Mesenchymal stem cell (in vitro differentiated cells and primary cell): ENCODE results near the gene PRRC1.
A peak's percentile ranks its signal among the peaks of the same experiment; 100 is the strongest.

Experiments
- DNase-seq: peaks from one replicate; pipeline ENCODE4 v3.0.0-alpha.2; 2013
- H2AFZ ChIP-seq: one replicate; pipeline ENCODE4 v1.6.1; 2013; ENCODE audit warnings: low read depth, mild to moderate bottlenecking, control low read depth, inconsistent platforms, low read length, moderate library complexity
- H2AK5ac ChIP-seq: 2 replicates; pipeline ENCODE4 v1.6.1; 2013; ENCODE audit warnings: low read length, moderate library complexity, mild to moderate bottlenecking, inconsistent platforms; ENCODE audit not compliant: severe bottlenecking
- H2BK120ac ChIP-seq: one replicate; pipeline ENCODE4 v1.6.1; 2013; ENCODE audit warnings: low read depth, mild to moderate bottlenecking, inconsistent platforms, low read length, moderate library complexity
- H2BK12ac ChIP-seq, 2 experiments: one replicate each; pipeline ENCODE4 v1.6.1; 2013; ENCODE audit warnings: inconsistent platforms in 2 of 2, low read length in 2 of 2, mild to moderate bottlenecking in 2 of 2, moderate library complexity in 2 of 2, control low read depth in 1 of 2
- H2BK15ac ChIP-seq: one replicate; pipeline ENCODE4 v1.6.1; 2013; ENCODE audit warnings: mild to moderate bottlenecking, low read depth, inconsistent platforms; ENCODE audit not compliant: poor library complexity, severe bottlenecking
- H2BK5ac ChIP-seq: 2 replicates; pipeline ENCODE4 v1.6.1; 2013; ENCODE audit warnings: low read depth, mild to moderate bottlenecking, low read length, control low read depth, inconsistent platforms; ENCODE audit not compliant: poor library complexity, severe bottlenecking
- H3K14ac ChIP-seq, 2 experiments: one replicate each; pipeline ENCODE4 v1.6.1; 2013; ENCODE audit warnings: inconsistent platforms in 2 of 2, low read length in 2 of 2, control low read depth in 1 of 2, mild to moderate bottlenecking in 1 of 2, moderate library complexity in 1 of 2
- H3K18ac ChIP-seq, 2 experiments: one replicate each; pipeline ENCODE4 v1.6.1; 2013; ENCODE audit warnings: inconsistent platforms in 2 of 2, low read length in 2 of 2, control low read depth in 1 of 2, low read depth in 1 of 2, mild to moderate bottlenecking in 1 of 2
- H3K23ac ChIP-seq, 2 experiments: one replicate each; pipeline ENCODE4 v1.6.1; 2013; ENCODE audit warnings: inconsistent platforms in 2 of 2, low read length in 2 of 2, mild to moderate bottlenecking in 2 of 2, moderate library complexity in 2 of 2, control low read depth in 1 of 2
- H3K27ac ChIP-seq: 2 replicates; pipeline ENCODE4 v1.5.1; 2013; ENCODE audit warnings: mild to moderate bottlenecking, moderate library complexity, low read length, control low read depth, inconsistent platforms; ENCODE audit not compliant: poor library complexity, severe bottlenecking
- H3K27me3 ChIP-seq, 2 experiments: 2 replicates each; pipeline versions ENCODE4 v1.6.1 to v1.7.0; 2013; ENCODE audit warnings: low read length in 2 of 2, mild to moderate bottlenecking in 2 of 2, moderate library complexity in 2 of 2, control low read depth in 1 of 2, inconsistent platforms in 1 of 2; ENCODE audit not compliant: control insufficient read depth in 1 of 2, insufficient read depth in 1 of 2
- H3K36me3 ChIP-seq, 2 experiments: 2 replicates each; pipeline versions ENCODE4 v1.6.1 to v1.7.0; 2013; ENCODE audit warnings: low read length in 2 of 2, control low read depth in 1 of 2, inconsistent platforms in 1 of 2, low read depth in 1 of 2, mild to moderate bottlenecking in 1 of 2; ENCODE audit not compliant: insufficient read depth in 2 of 2, control insufficient read depth in 1 of 2
- H3K4ac ChIP-seq, 2 experiments: one replicate each; pipeline ENCODE4 v1.6.1; 2013; ENCODE audit warnings: inconsistent platforms in 2 of 2, low read length in 2 of 2, mild to moderate bottlenecking in 2 of 2, moderate library complexity in 2 of 2, control low read depth in 1 of 2, low read depth in 1 of 2
- H3K4me1 ChIP-seq: 2 replicates; pipeline ENCODE4 v1.6.1; 2013; ENCODE audit warnings: low read depth, low read length, control low read depth; ENCODE audit not compliant: control insufficient read depth, insufficient read depth
- H3K4me2 ChIP-seq: 2 replicates; pipeline ENCODE4 v1.6.1; 2013; ENCODE audit warnings: low read length, mild to moderate bottlenecking, inconsistent platforms; ENCODE audit not compliant: poor library complexity, severe bottlenecking
- H3K4me3 ChIP-seq, 2 experiments: 2 replicates each; pipeline versions ENCODE4 v1.5.1 to v1.7.0; 2013; ENCODE audit warnings: low read length in 2 of 2, mild to moderate bottlenecking in 2 of 2, control low read depth in 1 of 2, low read depth in 1 of 2; ENCODE audit not compliant: insufficient read depth in 1 of 2
- H3K79me1 ChIP-seq: replicated peaks from 2 replicates; pipeline ENCODE4 v1.6.1; 2013; ENCODE audit warnings: mild to moderate bottlenecking, control low read depth, low read length, inconsistent platforms; ENCODE audit not compliant: poor library complexity, severe bottlenecking
- H3K9ac ChIP-seq: 2 replicates; pipeline ENCODE4 v1.7.0; 2013; ENCODE audit warnings: mild to moderate bottlenecking, low read length, moderate library complexity
- H3K9me3 ChIP-seq: 2 replicates; pipeline ENCODE4 v1.7.0; 2013; ENCODE audit warnings: mild to moderate bottlenecking, low read length; ENCODE audit not compliant: control insufficient read depth
- H4K8ac ChIP-seq: one replicate; pipeline ENCODE4 v1.6.1; 2013; ENCODE audit warnings: inconsistent platforms, mild to moderate bottlenecking, low read length, moderate library complexity
- H4K91ac ChIP-seq: one replicate; pipeline ENCODE4 v1.6.1; 2013; ENCODE audit warnings: mild to moderate bottlenecking, low read length, inconsistent platforms
- WGBS: methylation state at CpG from one replicate; pipeline ENCODE4 v1.1.7; 2013; ENCODE audit warnings: mixed read lengths; 5-methylcytosine and 5-hydroxymethylcytosine counted together

PRRC1 gene

DNA sequence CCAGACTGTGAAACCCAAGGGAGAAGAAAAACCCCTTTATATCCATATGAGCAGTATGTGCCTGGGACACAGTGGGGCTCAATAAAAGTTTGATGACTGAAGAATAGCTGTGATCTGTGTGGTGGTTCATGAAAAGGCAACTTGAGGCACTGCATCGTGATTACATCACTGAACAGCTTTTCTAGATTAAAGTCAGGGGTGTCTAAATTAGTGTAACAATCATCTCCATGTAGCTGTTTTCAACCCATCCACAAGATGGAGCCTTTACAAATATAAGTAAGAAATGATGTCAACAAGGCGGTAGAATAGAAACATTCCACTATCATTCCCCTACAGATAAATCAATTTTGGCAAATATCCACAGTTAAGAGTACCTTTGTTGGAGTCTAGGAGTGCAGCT lies 55.5 kb downstream of the PRRC1 start:
- no peaks in the 10 kb centered on the region for H3K36me3 ChIP-seq
- no peak overlapping the region for H2AFZ ChIP-seq
- H3K79me1 ChIP-seq: no peaks in the 10 kb centered on the region
- H3K9ac ChIP-seq: no peak overlapping the region
- H3K23ac ChIP-seq: no peak overlapping the region
- no peak overlapping the region for H4K8ac ChIP-seq
- no peak overlapping the region for H2BK120ac ChIP-seq
- H3K27me3 ChIP-seq: peaks cover 0 to 4% of the 10 kb centered on the region in 2 experiments
- no peak overlapping the region for H2BK12ac ChIP-seq
- H3K4me3 ChIP-seq: no peak overlapping the region
- WGBS: no CpG with 5 or more reads among the region's 2 CpGs
- H3K4me1 ChIP-seq: no peaks in the 10 kb centered on the region
- no peak overlapping the region for H3K4me2 ChIP-seq
- DNase-seq: no peak
- H3K27ac ChIP-seq: no peak overlapping the region
- no peak overlapping the region for H3K4ac ChIP-seq
- H3K14ac ChIP-seq: no peak overlapping the region
- no peak overlapping the region for H2BK15ac ChIP-seq
- no peak overlapping the region for H2BK5ac ChIP-seq
- H2AK5ac ChIP-seq: no peak overlapping the region
- H4K91ac ChIP-seq: no peak overlapping the region
- peak overlapping the region in 1 of 2 experiments; percentile 21 for H3K18ac ChIP-seq
- peaks cover 15% of the 10 kb centered on the region for H3K9me3 ChIP-seq

- no peak overlapping the region for H3K27ac ChIP-seq
- H2BK5ac ChIP-seq: no peak overlapping the region
- no peak overlapping the region for H3K4ac ChIP-seq
- H3K4me1 ChIP-seq: no peaks in the 10 kb centered on the region
- 81% methylated on average over 2 of the region's 5 CpGs for WGBS
- no peaks in the 10 kb centered on the region for H3K36me3 ChIP-seq
- no peak overlapping the region for H3K9ac ChIP-seq
- H3K14ac ChIP-seq: no peak overlapping the region
- no peak overlapping the region for H2BK15ac ChIP-seq
- no peaks in the 10 kb centered on the region for H3K79me1 ChIP-seq
- H3K27me3 ChIP-seq: peaks cover 0 to 4% of the 10 kb centered on the region in 2 experiments
- H3K4me2 ChIP-seq: no peak overlapping the region
- H2BK12ac ChIP-seq: no peak overlapping the region
- no peak overlapping the region for H3K23ac ChIP-seq
- H3K4me3 ChIP-seq: no peak overlapping the region
- no peak for DNase-seq
- H2AK5ac ChIP-seq: no peak overlapping the region
- no peak overlapping the region for H4K8ac ChIP-seq
- no peak overlapping the region for H2BK120ac ChIP-seq
- H2AFZ ChIP-seq: no peak overlapping the region
- no peak overlapping the region for H4K91ac ChIP-seq
- no peak overlapping the region for H3K18ac ChIP-seq
- peaks cover 15% of the 10 kb centered on the region for H3K9me3 ChIP-seq
Measured at GRCh38 chr5:127574852-127575679, 57.6 kb downstream of the PRRC1 start.

- no peak overlapping the region for H2AK5ac ChIP-seq
- H2BK120ac ChIP-seq: no peak overlapping the region
- H3K4me3 ChIP-seq: no peak overlapping the region
- H4K8ac ChIP-seq: no peak overlapping the region
- H3K14ac ChIP-seq: no peak overlapping the region
- no peak overlapping the region for H2BK15ac ChIP-seq
- no peak overlapping the region for H2BK12ac ChIP-seq
- H3K79me1 ChIP-seq: no peaks in the 10 kb centered on the region
- no peak overlapping the region for H3K4me2 ChIP-seq
- no peaks in the 10 kb centered on the region for H3K27me3 ChIP-seq
- no peak overlapping the region for H3K18ac ChIP-seq
- DNase-seq: no peak
- H4K91ac ChIP-seq: no peak overlapping the region
- H3K4ac ChIP-seq: no peak overlapping the region
- WGBS: 88% methylated on average over 1 of the region's 1 CpG
- H2BK5ac ChIP-seq: no peak overlapping the region
- H3K9ac ChIP-seq: no peak overlapping the region
- H3K27ac ChIP-seq: no peak overlapping the region
- H2AFZ ChIP-seq: no peak overlapping the region
- H3K9me3 ChIP-seq: peaks cover 15% of the 10 kb centered on the region
- no peaks in the 10 kb centered on the region for H3K4me1 ChIP-seq
- H3K23ac ChIP-seq: no peak overlapping the region
- no peaks in the 10 kb centered on the region for H3K36me3 ChIP-seq
Measured at GRCh38 chr5:127577458-127577857, 60.0 kb downstream of the PRRC1 start.

GRCh38 chr5:127580731-127581130 lies 63.3 kb downstream of the PRRC1 start:
- H3K9me3 ChIP-seq: peaks cover under 1% of the 10 kb centered on the region
- no peaks in the 10 kb centered on the region for H3K27me3 ChIP-seq
- 89% methylated on average over 1 of the region's 2 CpGs for WGBS
- H3K14ac ChIP-seq: no peak overlapping the region
- H4K91ac ChIP-seq: no peak overlapping the region
- no peak overlapping the region for H2AFZ ChIP-seq
- no peaks in the 10 kb centered on the region for H3K36me3 ChIP-seq
- DNase-seq: no peak
- H3K4ac ChIP-seq: no peak overlapping the region
- no peak overlapping the region for H3K18ac ChIP-seq
- no peak overlapping the region for H3K9ac ChIP-seq
- H3K23ac ChIP-seq: no peak overlapping the region
- no peak overlapping the region for H2AK5ac ChIP-seq
- H3K27ac ChIP-seq: no peak overlapping the region
- no peak overlapping the region for H3K4me2 ChIP-seq
- H3K4me1 ChIP-seq: peaks cover 2% of the 10 kb centered on the region
- no peak overlapping the region for H2BK5ac ChIP-seq
- no peak overlapping the region for H4K8ac ChIP-seq
- H3K4me3 ChIP-seq: no peak overlapping the region
- no peak overlapping the region for H2BK120ac ChIP-seq
- H3K79me1 ChIP-seq: no peaks in the 10 kb centered on the region
- H2BK15ac ChIP-seq: no peak overlapping the region
- H2BK12ac ChIP-seq: no peak overlapping the region
